Activated CD4-positive, alpha-beta T cell treated with anti-CD3 and anti-CD28 coated beads for 4 hours (primary cell): ENCODE measurements around the gene KRT76.

Experiments used
- DNase-seq, 2 donors: peaks; one replicate each; pipeline ENCODE4 v3.0.0-alpha.2; 2020

The KRT76 gene

GRCh38 chr12:52776913-52777395 lies at the start of gene KRT76:
TSS of gene KRT76 (minus strand) at chr12:52777345. CDS start at chr12:52777291, 54 bp downstream.
- no peak for DNase-seq

- no peak for DNase-seq
Measured at GRCh38 chr12:52825961-52826360, 48.8 kb upstream of the KRT76 start.

GRCh38 chr12:52824741-52825410 lies 47.7 kb upstream of the KRT76 start:
- DNase-seq = no peak

- no peak for DNase-seq
Measured at GRCh38 chr12:52823761-52824450, 46.8 kb upstream of the KRT76 start.

- DNase-seq = no peak
Measured at GRCh38 chr12:52822771-52823510, 45.8 kb upstream of the KRT76 start.

- no peak for DNase-seq
Measured at GRCh38 chr12:52821826-52822660, 44.9 kb upstream of the KRT76 start.

- DNase-seq = no peak
Measured at GRCh38 chr12:52821071-52821730, 44.1 kb upstream of the KRT76 start.

- no peak for DNase-seq
Measured at GRCh38 chr12:52820521-52820920, 43.4 kb upstream of the KRT76 start.

- DNase-seq = no peak
Measured at GRCh38 chr12:52819731-52820510, 42.8 kb upstream of the KRT76 start.

- DNase-seq = no peak
Measured at GRCh38 chr12:52818887-52819420, 41.8 kb upstream of the KRT76 start.

GRCh38 chr12:52818388-52818787 lies 41.2 kb upstream of the KRT76 start:
- no peak for DNase-seq

GRCh38 chr12:52817699-52818238 lies 40.6 kb upstream of the KRT76 start:
- no peak for DNase-seq

GRCh38 chr12:52817003-52817698 lies 40.0 kb upstream of the KRT76 start:
- DNase-seq = no peak

GRCh38 chr12:52815676-52816588 lies 38.8 kb upstream of the KRT76 start:
- DNase-seq = no peak

- no peak for DNase-seq
Measured at GRCh38 chr12:52815161-52815560, 38.0 kb upstream of the KRT76 start.

- no peak for DNase-seq
Measured at GRCh38 chr12:52814710-52815155, 37.6 kb upstream of the KRT76 start.

- no peak for DNase-seq
Measured at GRCh38 chr12:52813885-52814709, 37.0 kb upstream of the KRT76 start, which contains the start of gene KRT4. TSS of gene KRT4 (minus strand) at chr12:52814116. CDS start at chr12:52814058, 58 bp downstream.
